GM18505 (cell line): Measurements from ENCODE around the gene WWP2.
"Not testable (repeated sequence)": the region's sequence is repeated elsewhere in the genome, so short reads cannot be mapped to it uniquely, and the experiment has no call there.

Source experiments
- ATAC-seq: cut with Tn5 transposase; IDR thresholded peaks from one replicate; pipeline ENCODE4 v1.9.1; 2021; ENCODE audit not compliant: unreplicated experiment
- POLR2A ChIP-seq: IDR thresholded peaks from 4 replicates; pipeline ENCODE4 v1.6.1; 2011; ENCODE audit warnings: borderline replicate concordance; ENCODE audit not compliant: insufficient read depth, insufficient read length; ENCODE audit errors: extremely low read depth

Gene WWP2

GRCh38 chr16:69732101-69732500, 30.0 kb upstream of the WWP2 start:
- no peak for TF ChIP-seq POLR2A
- ATAC-seq, result no peak

- ATAC-seq, result no peak
- TF ChIP-seq POLR2A, result no peak
Measured at GRCh38 chr16:69741519-69741918, 20.6 kb upstream of the WWP2 start.

GRCh38 chr16:69741951-69742904, 19.9 kb upstream of the WWP2 start:
- no peak for ATAC-seq
- no peak for TF ChIP-seq POLR2A

- ATAC-seq, result no peak
- no peak for TF ChIP-seq POLR2A
Measured at GRCh38 chr16:69744363-69745231, 17.5 kb upstream of the WWP2 start.

- TF ChIP-seq POLR2A, result no peak
- no peak for ATAC-seq
Measured at GRCh38 chr16:69745232-69745612, 16.9 kb upstream of the WWP2 start.

- no peak for ATAC-seq
- TF ChIP-seq POLR2A, result no peak
Measured at GRCh38 chr16:69745959-69746358, 16.2 kb upstream of the WWP2 start.

GRCh38 chr16:69747115-69747514, 15.0 kb upstream of the WWP2 start:
- no peak for ATAC-seq
- TF ChIP-seq POLR2A, result no peak

- TF ChIP-seq POLR2A, result no peak
- no peak for ATAC-seq
Measured at GRCh38 chr16:69748694-69749345, 13.3 kb upstream of the WWP2 start.

GRCh38 chr16:69754143-69754468, 8.0 kb upstream of the WWP2 start:
- TF ChIP-seq POLR2A, result no peak
- no peak for ATAC-seq

- peak; percentile 97 for TF ChIP-seq POLR2A
- ATAC-seq, result peak; percentile 91
Measured at GRCh38 chr16:69754469-69755310, 7.4 kb upstream of the WWP2 start, which contains the start of gene NOB1. NOB1 (minus strand) TSS chr16:69754926; CDS start chr16:69754910, 16 bp downstream.

- no peak for ATAC-seq
- no peak for TF ChIP-seq POLR2A
Measured at GRCh38 chr16:69756705-69757104, 5.4 kb upstream of the WWP2 start.

- ATAC-seq, result not testable (repeated sequence)
Measured at GRCh38 chr16:69757375-69757774, 4.8 kb upstream of the WWP2 start.
